OCI-LY1 (cell line): Measurements from ENCODE around the gene OR2V2.

Experiments used
- CTCF ChIP-seq: fragments of 200-600 bp; sonication (generic), shearing (Covaris generic); IDR thresholded peaks from 2 replicates; pipeline ENCODE4 v1.5.1; 2017; ENCODE audit warnings: mild to moderate bottlenecking, antibody characterized with exemption, low read length, moderate library complexity, mixed read lengths
- EZH2 ChIP-seq: fragments of 200-600 bp; sonication (generic), shearing (Covaris generic); IDR thresholded peaks from 2 replicates; pipeline ENCODE4 v1.8.0; 2017; ENCODE audit warnings: borderline replicate concordance, mixed run types, mild to moderate bottlenecking, antibody characterized with exemption, low read length, moderate library complexity, mixed read lengths

GRCh38 chr5:181149806-181150733, 2.7 kb downstream of the OR2V2 start:
- TF ChIP-seq CTCF (no peak), EZH2 (no peak)
